VCaP (cell line): ENCODE results near the gene RASAL1.
A peak's percentile ranks its signal among the peaks of the same experiment; 100 is the strongest.

ENCODE experiments used
- H3K27ac ChIP-seq: fragments of 450-650 bp; 2 replicates; pipeline ENCODE4 v1.5.1; 2017
- TF ChIP-seq, protein P1 (sequence below): fragments of 450-650 bp; conservative IDR thresholded peaks from 2 replicates; pipeline ENCODE4 v1.5.1; 2017; ENCODE audit warnings: mild to moderate bottlenecking, moderate library complexity

Gene RASAL1

GRCh38 chr12:113072136-113072535, 63.4 kb downstream of the RASAL1 start:
- TF ChIP-seq, protein P1, sequence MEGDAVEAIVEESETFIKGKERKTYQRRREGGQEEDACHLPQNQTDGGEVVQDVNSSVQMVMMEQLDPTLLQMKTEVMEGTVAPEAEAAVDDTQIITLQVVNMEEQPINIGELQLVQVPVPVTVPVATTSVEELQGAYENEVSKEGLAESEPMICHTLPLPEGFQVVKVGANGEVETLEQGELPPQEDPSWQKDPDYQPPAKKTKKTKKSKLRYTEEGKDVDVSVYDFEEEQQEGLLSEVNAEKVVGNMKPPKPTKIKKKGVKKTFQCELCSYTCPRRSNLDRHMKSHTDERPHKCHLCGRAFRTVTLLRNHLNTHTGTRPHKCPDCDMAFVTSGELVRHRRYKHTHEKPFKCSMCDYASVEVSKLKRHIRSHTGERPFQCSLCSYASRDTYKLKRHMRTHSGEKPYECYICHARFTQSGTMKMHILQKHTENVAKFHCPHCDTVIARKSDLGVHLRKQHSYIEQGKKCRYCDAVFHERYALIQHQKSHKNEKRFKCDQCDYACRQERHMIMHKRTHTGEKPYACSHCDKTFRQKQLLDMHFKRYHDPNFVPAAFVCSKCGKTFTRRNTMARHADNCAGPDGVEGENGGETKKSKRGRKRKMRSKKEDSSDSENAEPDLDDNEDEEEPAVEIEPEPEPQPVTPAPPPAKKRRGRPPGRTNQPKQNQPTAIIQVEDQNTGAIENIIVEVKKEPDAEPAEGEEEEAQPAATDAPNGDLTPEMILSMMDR, result no peak

DNA sequence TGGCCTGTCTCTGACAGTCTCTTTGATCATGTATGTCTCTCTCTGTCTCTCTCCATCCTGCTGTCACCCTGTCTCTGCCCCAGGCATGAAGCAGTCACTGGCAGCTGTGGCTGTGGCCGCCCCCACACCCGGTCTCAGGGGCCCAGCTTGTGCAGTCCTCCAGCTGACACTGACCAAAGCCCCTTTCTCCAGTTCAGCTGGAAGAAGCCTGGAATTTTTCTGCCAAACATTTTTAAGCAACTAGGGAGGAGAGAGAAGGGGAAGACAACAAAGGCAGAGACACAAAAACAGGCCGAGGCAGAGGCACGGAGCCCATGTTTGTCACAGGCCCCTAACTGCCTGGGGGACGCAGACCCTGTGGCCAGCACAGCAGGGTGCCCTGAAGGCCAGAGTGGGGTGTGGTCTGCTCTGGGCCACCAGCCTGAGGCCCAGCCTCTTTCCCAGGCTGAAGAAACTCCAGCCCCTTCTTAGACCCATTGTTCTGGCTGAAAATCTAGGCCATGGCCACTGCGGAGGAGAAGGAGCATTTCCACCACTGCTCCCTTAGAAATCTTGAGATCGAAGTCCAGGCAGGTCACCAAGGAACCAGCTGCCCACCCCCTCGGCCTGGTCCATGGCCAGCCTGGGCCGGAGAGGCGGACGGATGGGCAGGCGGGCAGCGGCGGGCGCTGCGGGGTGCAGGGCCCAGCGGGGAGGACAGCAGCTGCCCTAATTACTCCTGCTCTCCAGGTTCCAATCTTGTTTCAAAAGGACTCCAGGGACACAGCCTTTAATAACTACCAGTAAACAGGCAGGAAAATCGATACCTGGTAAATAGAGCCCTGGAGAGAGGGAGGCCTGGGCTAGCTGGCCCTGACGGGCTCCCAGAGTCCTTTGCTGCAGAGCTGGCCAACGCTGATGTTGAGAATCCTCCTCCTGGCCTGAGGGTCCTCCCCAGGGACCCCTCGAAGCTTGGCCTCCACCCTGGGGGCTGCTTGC, 64.1 kb downstream of the RASAL1 start:
- peak overlapping the region; percentile 76 for H3K27ac ChIP-seq
- TF ChIP-seq, protein P1, result no peak

More at GRCh38 chr12:113072136-113072535, 63.4 kb downstream of the RASAL1 start:
- H3K27ac ChIP-seq, result peak overlapping the region; percentile 76

DNA sequence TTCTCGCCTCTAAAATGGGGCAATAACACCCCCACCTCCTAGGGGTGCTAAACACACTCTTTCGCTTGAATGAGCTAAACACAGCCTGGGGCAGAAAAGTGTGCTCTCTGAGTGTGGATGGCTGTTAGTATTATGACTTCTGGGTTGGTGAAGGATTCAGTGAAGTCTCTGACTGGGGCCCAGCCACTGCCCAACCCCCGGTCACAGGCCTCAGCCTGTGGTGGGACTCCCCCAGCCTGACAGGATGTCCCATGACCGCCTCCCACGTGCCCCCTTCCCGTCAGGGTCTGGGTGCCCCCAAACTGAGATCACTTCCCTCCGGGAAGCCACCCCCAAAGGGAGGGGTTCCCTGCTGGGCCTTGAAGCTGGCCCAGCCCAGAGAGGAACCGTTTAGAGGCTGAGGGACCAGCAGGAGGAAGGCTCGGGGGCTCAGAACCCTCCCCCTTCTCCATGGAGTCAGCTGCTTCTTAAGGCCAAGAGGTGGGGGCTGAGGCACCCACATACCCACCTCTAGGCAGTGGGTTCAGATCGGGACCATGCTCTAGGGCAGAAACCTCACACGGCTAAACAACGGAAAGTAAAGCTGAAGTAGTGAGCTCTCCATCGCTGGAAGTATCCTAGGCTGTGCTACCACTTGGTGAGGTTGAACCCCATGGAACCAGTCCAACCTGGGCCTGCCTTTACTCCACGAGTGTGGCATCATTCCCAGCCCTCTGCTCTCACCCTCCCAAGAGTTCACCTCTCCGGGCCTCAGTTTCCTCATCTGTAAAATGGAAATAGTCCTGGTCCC, 65.2 kb downstream of the RASAL1 start:
- TF ChIP-seq, protein P1, result no peak

DNA sequence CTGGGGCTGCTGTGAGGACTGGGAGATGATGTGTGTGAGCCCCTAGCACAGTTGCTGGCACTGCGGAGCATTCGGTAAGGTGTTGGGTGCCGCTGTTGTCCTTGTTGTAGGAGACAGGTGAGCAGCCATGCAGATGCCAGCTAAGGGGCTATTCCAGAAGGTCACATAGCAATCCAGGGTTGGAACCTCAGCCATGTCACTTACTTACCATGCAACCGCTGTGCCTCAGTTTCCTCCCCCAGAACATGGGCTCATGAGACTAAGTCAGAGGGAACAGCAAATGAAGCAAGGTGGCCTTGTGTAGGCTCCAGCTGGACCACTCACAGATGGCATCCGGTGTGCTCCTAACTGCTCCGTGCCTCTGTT, 65.8 kb downstream of the RASAL1 start:
- TF ChIP-seq, protein P1, result no peak
- H3K27ac ChIP-seq, result no peak overlapping the region

More for the DNA sequence above, 65.2 kb downstream of the RASAL1 start:
- H3K27ac ChIP-seq, result no peak overlapping the region; the same call in 1 of the 2 replicates

GRCh38 chr12:113069149-113069548, 66.4 kb downstream of the RASAL1 start:
- TF ChIP-seq, protein P1, result no peak
- H3K27ac ChIP-seq, result no peak overlapping the region

- TF ChIP-seq, protein P1, result no peak
- no peak overlapping the region for H3K27ac ChIP-seq
These were observed 67.3 kb downstream of the RASAL1 start for GRCh38 chr12:113067987-113068935.
